DMS 273 (cell line): ENCODE measurements around the gene PIR.

Source experiments
- DNase-seq: peaks from one replicate; lab custom pipeline; 2025; ENCODE audit not compliant: unreplicated experiment; lab: John Stamatoyannopoulos, UW

PIR gene

GRCh38 chrX:15493118-15493962 lies at the start of gene PIR:
PIR (minus strand) TSS chrX:15493333; CDS start chrX:15491257, 2,076 bp downstream.
- peak; percentile 96 for DNase-seq

- peak; percentile 52 for DNase-seq
Observed at GRCh38 chrX:15530318-15530717, 37.2 kb upstream of the PIR start.

- DNase-seq = no peak
Observed at GRCh38 chrX:15529165-15529564, 36.0 kb upstream of the PIR start.

- peak; percentile 71 for DNase-seq
Observed at GRCh38 chrX:15525664-15526416, 32.7 kb upstream of the PIR start.

- DNase-seq = no peak
Observed at GRCh38 chrX:15524417-15524816, 31.3 kb upstream of the PIR start.

GRCh38 chrX:15523088-15523487 lies 30.0 kb upstream of the PIR start:
- no peak for DNase-seq

GRCh38 chrX:15522464-15522863 lies 29.3 kb upstream of the PIR start:
- DNase-seq = no peak

GRCh38 chrX:15515931-15516330 lies 22.8 kb upstream of the PIR start:
- DNase-seq = peak; percentile 80

GRCh38 chrX:15514279-15514678 lies 21.1 kb upstream of the PIR start:
- no peak for DNase-seq

GRCh38 chrX:15512401-15512965 lies 19.4 kb upstream of the PIR start:
- DNase-seq = no peak

GRCh38 chrX:15511563-15511962 lies 18.4 kb upstream of the PIR start:
- DNase-seq = peak; percentile 12

- no peak for DNase-seq
Observed at GRCh38 chrX:15509845-15510244, 16.7 kb upstream of the PIR start.

- no peak for DNase-seq
Observed at GRCh38 chrX:15507005-15507404, 13.9 kb upstream of the PIR start.

GRCh38 chrX:15505101-15505500 lies 12.0 kb upstream of the PIR start:
- no peak for DNase-seq

- DNase-seq = no peak
Observed at GRCh38 chrX:15504661-15505060, 11.5 kb upstream of the PIR start.

- DNase-seq = no peak
Observed at GRCh38 chrX:15501506-15501905, 8.4 kb upstream of the PIR start.

- DNase-seq = no peak
Observed at GRCh38 chrX:15500497-15500966, 7.4 kb upstream of the PIR start, which contains the start of gene BMX. BMX (plus strand) TSS chrX:15500807; CDS start chrX:15508354, 7,547 bp downstream.

- no peak for DNase-seq
Observed at GRCh38 chrX:15499976-15500375, 6.8 kb upstream of the PIR start.

GRCh38 chrX:15498741-15499140 lies 5.6 kb upstream of the PIR start:
- DNase-seq = no peak

- DNase-seq = peak; percentile 90
Observed at GRCh38 chrX:15497865-15498264, 4.7 kb upstream of the PIR start.

GRCh38 chrX:15496824-15497223 lies 3.7 kb upstream of the PIR start:
- DNase-seq = no peak

- no peak for DNase-seq
Observed at GRCh38 chrX:15495801-15496200, 2.7 kb upstream of the PIR start.
